ENCODE results near the gene SLC9B2.

DNA sequence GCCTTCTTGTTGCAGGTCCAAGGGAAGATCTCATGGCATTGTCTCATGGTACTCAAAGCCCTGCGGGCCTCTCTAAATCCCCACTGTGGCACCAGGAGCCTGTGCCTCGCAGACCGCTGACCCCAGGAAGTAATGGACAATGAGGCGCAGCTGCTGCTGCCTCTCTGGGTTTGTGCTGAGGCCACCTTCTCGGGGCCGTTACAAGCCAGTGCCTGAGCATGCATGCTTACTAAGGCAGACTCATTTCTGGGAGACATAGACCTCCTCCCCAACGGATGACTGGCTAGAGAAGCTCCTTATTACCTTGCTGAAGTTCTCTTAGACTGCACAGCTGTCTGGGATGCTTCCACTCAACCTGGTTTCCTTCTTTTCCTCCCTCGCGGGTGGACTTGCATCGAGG is 21.8 kb upstream of the SLC9B2 start:
- TF ChIP-seq, protein P1, sequence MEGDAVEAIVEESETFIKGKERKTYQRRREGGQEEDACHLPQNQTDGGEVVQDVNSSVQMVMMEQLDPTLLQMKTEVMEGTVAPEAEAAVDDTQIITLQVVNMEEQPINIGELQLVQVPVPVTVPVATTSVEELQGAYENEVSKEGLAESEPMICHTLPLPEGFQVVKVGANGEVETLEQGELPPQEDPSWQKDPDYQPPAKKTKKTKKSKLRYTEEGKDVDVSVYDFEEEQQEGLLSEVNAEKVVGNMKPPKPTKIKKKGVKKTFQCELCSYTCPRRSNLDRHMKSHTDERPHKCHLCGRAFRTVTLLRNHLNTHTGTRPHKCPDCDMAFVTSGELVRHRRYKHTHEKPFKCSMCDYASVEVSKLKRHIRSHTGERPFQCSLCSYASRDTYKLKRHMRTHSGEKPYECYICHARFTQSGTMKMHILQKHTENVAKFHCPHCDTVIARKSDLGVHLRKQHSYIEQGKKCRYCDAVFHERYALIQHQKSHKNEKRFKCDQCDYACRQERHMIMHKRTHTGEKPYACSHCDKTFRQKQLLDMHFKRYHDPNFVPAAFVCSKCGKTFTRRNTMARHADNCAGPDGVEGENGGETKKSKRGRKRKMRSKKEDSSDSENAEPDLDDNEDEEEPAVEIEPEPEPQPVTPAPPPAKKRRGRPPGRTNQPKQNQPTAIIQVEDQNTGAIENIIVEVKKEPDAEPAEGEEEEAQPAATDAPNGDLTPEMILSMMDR (IDR thresholded peaks at IDR 0.05) = no peak
- TF ChIP-seq RFX5 (IDR thresholded peaks at IDR 0.05; ENCODE audit: low read length) (no peak), CHD2 (IDR thresholded peaks at IDR 0.05; ENCODE audit: low read length, partially characterized antibody) (no peak), MXI1 (IDR thresholded peaks at IDR 0.05; ENCODE audit: low read depth, low read length) (no peak), RAD21 (IDR thresholded peaks at IDR 0.05; ENCODE audit: low read length) (no peak), YY1 (IDR thresholded peaks at IDR 0.05; ENCODE audit: low read depth) (no peak), POLR2AphosphoS5 (IDR thresholded peaks at IDR 0.05; ENCODE audit: low read depth, low read length) (no peak), RCOR1 (IDR thresholded peaks at IDR 0.05; ENCODE audit: low read length) (no peak), FOXM1 (IDR thresholded peaks at IDR 0.05; ENCODE audit: low read depth) (no peak), NFIC (IDR thresholded peaks at IDR 0.05; ENCODE audit: borderline replicate concordance) (no peak), JUND (IDR thresholded peaks at IDR 0.05) (no peak), FOXJ3 (CRISPR knock-in tag; IDR thresholded peaks at IDR 0.05) (no peak)
- TF ChIP-seq, protein P2, sequence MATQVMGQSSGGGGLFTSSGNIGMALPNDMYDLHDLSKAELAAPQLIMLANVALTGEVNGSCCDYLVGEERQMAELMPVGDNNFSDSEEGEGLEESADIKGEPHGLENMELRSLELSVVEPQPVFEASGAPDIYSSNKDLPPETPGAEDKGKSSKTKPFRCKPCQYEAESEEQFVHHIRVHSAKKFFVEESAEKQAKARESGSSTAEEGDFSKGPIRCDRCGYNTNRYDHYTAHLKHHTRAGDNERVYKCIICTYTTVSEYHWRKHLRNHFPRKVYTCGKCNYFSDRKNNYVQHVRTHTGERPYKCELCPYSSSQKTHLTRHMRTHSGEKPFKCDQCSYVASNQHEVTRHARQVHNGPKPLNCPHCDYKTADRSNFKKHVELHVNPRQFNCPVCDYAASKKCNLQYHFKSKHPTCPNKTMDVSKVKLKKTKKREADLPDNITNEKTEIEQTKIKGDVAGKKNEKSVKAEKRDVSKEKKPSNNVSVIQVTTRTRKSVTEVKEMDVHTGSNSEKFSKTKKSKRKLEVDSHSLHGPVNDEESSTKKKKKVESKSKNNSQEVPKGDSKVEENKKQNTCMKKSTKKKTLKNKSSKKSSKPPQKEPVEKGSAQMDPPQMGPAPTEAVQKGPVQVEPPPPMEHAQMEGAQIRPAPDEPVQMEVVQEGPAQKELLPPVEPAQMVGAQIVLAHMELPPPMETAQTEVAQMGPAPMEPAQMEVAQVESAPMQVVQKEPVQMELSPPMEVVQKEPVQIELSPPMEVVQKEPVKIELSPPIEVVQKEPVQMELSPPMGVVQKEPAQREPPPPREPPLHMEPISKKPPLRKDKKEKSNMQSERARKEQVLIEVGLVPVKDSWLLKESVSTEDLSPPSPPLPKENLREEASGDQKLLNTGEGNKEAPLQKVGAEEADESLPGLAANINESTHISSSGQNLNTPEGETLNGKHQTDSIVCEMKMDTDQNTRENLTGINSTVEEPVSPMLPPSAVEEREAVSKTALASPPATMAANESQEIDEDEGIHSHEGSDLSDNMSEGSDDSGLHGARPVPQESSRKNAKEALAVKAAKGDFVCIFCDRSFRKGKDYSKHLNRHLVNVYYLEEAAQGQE (IDR thresholded peaks at IDR 0.05; ENCODE audit: low read depth, low read length) = no peak
